Measurements from ENCODE around the gene HS2ST1. TPM values are rescaled to one million over a fixed set of nuclear protein-coding genes. Genes with fewer than 3 reads are reported as not detected.
"Not testable (repeated sequence)": the region's sequence is repeated elsewhere in the genome, so short reads cannot be mapped to it uniquely, and the experiment has no call there.

HS2ST1 gene
- total RNA-seq, 1 donor from 2014 or later, result 12.1 TPM

DNA sequence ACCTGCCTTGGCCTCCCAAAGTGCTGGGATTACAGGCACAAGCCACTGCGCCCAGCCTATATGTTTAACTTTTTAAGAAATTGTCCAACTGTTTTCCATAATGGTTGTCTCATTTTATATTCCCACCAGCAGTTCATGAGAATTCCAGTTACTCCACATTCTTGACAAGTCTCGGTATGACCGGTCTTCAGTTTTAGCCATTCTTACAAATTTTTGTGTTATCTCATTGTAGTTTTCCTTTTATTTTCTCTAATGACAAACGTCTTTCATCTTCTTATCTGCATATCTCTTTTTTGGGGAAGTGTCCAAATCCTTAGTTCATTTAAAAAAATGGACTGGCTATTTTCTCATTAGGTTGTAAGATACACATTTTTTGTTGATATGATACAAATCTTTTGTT lies 132.5 kb downstream of the HS2ST1 start:
- intact Hi-C loops (cut with micrococcal nuclease), result loop anchor here (1.0 to 5.0 kb wide), 2 partner anchors 31 to 285 kb away; no protein-coding TSS in a partner anchor
- DNase-seq (ENCODE audit: low spot score), result no peak
- peaks cover 22% of the 10 kb centered on the region for H3K4me1 Mint-ChIP-seq (ENCODE audit: low read depth)
- no peak overlapping the region for H3K27ac Mint-ChIP-seq
- H3K36me3 Mint-ChIP-seq (ENCODE audit: low read depth), result peaks cover 4% of the 10 kb centered on the region
- H3K4me3 Mint-ChIP-seq, result no peak overlapping the region
- no peaks in the 10 kb centered on the region for H3K27me3 Mint-ChIP-seq (ENCODE audit: insufficient read depth)
- peaks cover 22% of the 10 kb centered on the region for H3K9me3 Mint-ChIP-seq

DNA sequence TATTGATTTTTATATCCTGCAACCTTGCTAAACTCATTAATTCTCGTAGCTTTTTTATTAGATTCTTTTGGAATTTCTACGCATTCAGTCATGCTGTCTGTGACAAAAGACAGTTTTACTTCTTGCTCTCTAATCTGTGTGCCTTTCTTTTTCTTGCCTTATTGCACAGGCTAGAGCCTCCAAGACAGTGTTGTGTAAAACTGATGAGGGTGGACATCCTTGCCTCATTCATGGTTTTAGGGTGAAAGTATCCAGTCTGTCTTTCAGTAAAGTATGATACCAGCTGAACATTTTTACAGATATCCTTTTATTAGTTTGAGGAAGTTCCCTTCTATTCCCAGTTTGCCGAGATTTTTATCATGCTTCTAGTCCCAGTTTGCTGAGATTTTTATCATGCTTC lies 133.8 kb downstream of the HS2ST1 start:
- peaks cover 22% of the 10 kb centered on the region for H3K9me3 Mint-ChIP-seq
- H3K4me1 Mint-ChIP-seq (ENCODE audit: low read depth), result peaks cover 22% of the 10 kb centered on the region
- no peak overlapping the region for H3K4me3 Mint-ChIP-seq
- DNase-seq (ENCODE audit: low spot score), result no peak
- no peaks in the 10 kb centered on the region for H3K27me3 Mint-ChIP-seq (ENCODE audit: insufficient read depth)
- H3K27ac Mint-ChIP-seq, result no peak overlapping the region
- intact Hi-C loops (cut with micrococcal nuclease), result loop anchor here (5.0 kb wide), 1 partner anchor 284 kb away; no protein-coding TSS in a partner anchor
- peaks cover 4% of the 10 kb centered on the region for H3K36me3 Mint-ChIP-seq (ENCODE audit: low read depth)

DNA sequence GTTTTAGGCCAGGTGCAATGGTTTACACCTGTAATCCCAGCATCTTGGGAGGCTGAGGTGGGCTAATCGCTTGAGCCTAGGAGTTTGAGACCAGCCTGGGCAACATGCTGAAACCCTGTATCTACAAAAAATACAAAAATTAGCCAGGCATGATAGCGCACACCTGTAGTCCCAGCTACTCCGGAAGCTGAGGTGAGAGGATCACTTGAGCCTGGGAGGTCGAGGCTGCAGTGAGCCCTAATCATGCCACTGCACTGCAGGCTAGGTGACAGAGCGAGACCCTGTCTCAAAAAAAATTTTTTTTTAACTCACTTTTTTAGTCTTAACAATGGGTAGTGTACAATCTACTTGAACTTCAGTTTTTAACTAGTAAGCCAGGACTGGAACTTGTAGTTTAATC lies 137.5 kb downstream of the HS2ST1 start:
- H3K4me3 Mint-ChIP-seq, result no peak overlapping the region
- H3K36me3 Mint-ChIP-seq (ENCODE audit: low read depth), result peaks cover 6% of the 10 kb centered on the region
- no peaks in the 10 kb centered on the region for H3K4me1 Mint-ChIP-seq (ENCODE audit: low read depth)
- no peaks in the 10 kb centered on the region for H3K27me3 Mint-ChIP-seq (ENCODE audit: insufficient read depth)
- peaks cover 16% of the 10 kb centered on the region for H3K9me3 Mint-ChIP-seq
- DNase-seq (ENCODE audit: low spot score), result no peak
- no peak overlapping the region for H3K27ac Mint-ChIP-seq
- intact Hi-C loops (cut with micrococcal nuclease), result no loop called here

DNA sequence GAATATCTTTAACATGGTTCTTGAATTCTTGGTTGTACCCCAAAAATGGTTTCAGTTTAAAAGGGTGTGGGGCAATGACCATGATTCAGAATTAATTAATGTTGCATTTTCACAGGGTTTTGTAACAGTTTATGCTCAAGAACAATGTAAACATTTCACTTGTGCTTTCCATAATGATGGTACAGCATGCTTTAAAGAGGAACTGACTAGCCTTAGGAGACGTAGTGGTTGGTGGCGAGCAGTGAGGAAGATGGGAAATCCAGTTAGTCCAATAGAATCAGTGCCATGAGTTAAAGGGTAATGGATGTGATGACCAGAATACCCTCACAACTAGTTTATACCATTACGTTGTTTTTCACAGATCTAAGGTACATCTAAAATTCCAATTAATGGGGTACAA lies 138.0 kb downstream of the HS2ST1 start:
- intact Hi-C loops (cut with micrococcal nuclease), result no loop called here
- H3K27me3 Mint-ChIP-seq (ENCODE audit: insufficient read depth), result no peaks in the 10 kb centered on the region
- peaks cover 11% of the 10 kb centered on the region for H3K9me3 Mint-ChIP-seq
- H3K4me3 Mint-ChIP-seq, result no peak overlapping the region
- H3K4me1 Mint-ChIP-seq (ENCODE audit: low read depth), result no peaks in the 10 kb centered on the region
- no peak overlapping the region for H3K27ac Mint-ChIP-seq
- no peak for DNase-seq (ENCODE audit: low spot score)
- H3K36me3 Mint-ChIP-seq (ENCODE audit: low read depth), result peaks cover 3% of the 10 kb centered on the region

DNA sequence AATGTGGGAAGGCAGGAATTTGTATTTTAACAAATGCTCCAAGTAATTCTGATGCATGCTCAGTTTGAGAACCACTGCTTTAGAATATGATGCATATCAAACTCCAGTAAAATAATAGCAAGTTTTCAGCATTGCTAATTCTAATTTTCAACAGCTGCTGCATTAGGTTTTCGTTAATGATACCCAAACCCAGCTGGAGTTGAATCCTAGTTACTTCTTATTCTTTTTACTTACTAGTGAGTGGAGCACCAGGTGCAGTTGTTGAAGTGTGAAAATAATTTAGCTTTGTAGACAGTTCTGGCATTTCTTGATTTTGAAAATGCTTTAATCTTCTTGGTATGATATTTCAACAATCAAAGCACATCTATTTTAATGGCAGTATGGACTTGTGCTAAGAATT lies 138.5 kb downstream of the HS2ST1 start:
- no peaks in the 10 kb centered on the region for H3K27me3 Mint-ChIP-seq (ENCODE audit: insufficient read depth)
- H3K36me3 Mint-ChIP-seq (ENCODE audit: low read depth), result peaks cover 3% of the 10 kb centered on the region
- H3K27ac Mint-ChIP-seq, result no peak overlapping the region
- no peak overlapping the region for H3K4me3 Mint-ChIP-seq
- intact Hi-C loops (cut with micrococcal nuclease), result no loop called here
- no peak for DNase-seq (ENCODE audit: low spot score)
- peaks cover 1% of the 10 kb centered on the region for H3K4me1 Mint-ChIP-seq (ENCODE audit: low read depth)
- H3K9me3 Mint-ChIP-seq, result peaks cover 9% of the 10 kb centered on the region

DNA sequence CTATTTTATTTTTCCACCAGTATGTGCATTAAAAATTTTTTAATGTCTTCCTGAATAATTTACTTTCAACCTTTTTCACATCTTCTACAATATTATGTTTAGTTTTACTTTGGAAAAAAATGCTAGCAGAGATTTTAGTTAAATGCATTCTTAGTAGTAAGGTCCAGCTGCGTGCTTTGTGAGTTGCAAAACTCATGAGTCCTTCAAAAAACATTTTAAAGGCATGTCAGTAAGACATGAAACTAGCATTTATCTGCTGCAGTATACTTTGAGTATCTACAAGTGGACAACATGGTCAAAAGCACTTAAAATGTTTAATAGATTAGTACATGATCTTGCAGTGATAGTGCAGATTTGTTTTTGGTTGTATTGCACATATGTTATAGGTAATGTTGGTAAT lies 139.0 kb downstream of the HS2ST1 start:
- H3K4me1 Mint-ChIP-seq (ENCODE audit: low read depth), result peaks cover 6% of the 10 kb centered on the region
- intact Hi-C loops (cut with micrococcal nuclease), result no loop called here
- H3K27ac Mint-ChIP-seq, result no peak overlapping the region
- H3K36me3 Mint-ChIP-seq (ENCODE audit: low read depth), result peaks cover 3% of the 10 kb centered on the region
- peaks cover 5% of the 10 kb centered on the region for H3K9me3 Mint-ChIP-seq
- DNase-seq (ENCODE audit: low spot score), result no peak
- H3K27me3 Mint-ChIP-seq (ENCODE audit: insufficient read depth), result no peaks in the 10 kb centered on the region
- no peak overlapping the region for H3K4me3 Mint-ChIP-seq

DNA sequence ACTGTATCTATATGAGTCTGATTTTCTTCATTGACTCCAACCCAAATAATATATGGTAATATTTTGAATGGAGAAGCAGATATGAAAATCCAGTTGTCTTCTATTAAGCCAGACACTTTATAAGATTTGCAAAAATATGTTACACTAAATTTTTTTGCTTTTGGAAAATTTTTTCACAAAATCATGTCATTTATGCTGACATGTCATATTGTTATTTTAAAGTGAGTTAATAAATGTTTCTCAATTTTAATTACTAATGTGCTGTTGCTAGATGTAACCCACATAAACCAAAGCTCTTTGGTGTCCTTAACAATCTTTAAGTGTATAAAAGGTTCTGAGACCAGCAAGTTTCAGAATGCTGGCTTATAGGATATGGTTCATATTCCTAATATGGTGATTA lies 142.5 kb downstream of the HS2ST1 start:
- H3K9me3 Mint-ChIP-seq, result no peaks in the 10 kb centered on the region
- H3K36me3 Mint-ChIP-seq (ENCODE audit: low read depth), result peaks cover 3% of the 10 kb centered on the region
- H3K4me3 Mint-ChIP-seq, result no peak overlapping the region
- H3K27ac Mint-ChIP-seq, result no peak overlapping the region
- intact Hi-C loops (cut with micrococcal nuclease), result no loop called here
- no peak for DNase-seq (ENCODE audit: low spot score)
- H3K4me1 Mint-ChIP-seq (ENCODE audit: low read depth), result peaks cover 10% of the 10 kb centered on the region
- H3K27me3 Mint-ChIP-seq (ENCODE audit: insufficient read depth), result no peaks in the 10 kb centered on the region

- Mint-ChIP-seq H3K27ac (no peak overlapping the region), H3K27me3 (ENCODE audit: insufficient read depth) (no peaks in the 10 kb centered on the region), H3K36me3 (ENCODE audit: low read depth) (peaks cover 3% of the 10 kb centered on the region), H3K9me3 (no peaks in the 10 kb centered on the region), H3K4me3 (no peak overlapping the region), H3K4me1 (ENCODE audit: low read depth) (peaks cover 16% of the 10 kb centered on the region)
- intact Hi-C loops (cut with micrococcal nuclease), result no loop called here
- DNase-seq (ENCODE audit: low spot score), result no peak
Observed at GRCh38 chr1:87058343-87058649, 143.9 kb downstream of the HS2ST1 start.

DNA sequence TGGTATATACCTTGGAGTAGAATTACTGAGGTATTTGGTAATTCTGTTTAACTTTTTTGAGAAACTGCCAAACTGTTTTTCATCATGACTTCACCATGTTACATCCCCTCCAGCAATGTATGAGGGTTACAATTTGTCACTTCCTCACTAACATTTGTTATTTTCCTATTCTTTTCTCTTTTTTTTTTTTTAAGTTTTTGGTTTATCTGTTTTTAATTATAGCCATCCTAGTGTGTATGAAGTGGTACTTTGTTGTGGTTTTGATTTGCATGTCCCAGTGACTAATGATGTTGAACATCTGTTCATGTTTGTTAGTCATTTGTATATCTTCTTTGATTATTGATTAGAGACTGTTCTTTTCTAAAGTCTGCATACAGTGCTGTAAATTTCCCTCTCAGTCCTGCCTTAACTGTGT lies 147.3 kb downstream of the HS2ST1 start:
- intact Hi-C loops (cut with micrococcal nuclease), result no loop called here
- no peak overlapping the region for H3K27ac Mint-ChIP-seq
- peaks cover 16% of the 10 kb centered on the region for H3K4me1 Mint-ChIP-seq (ENCODE audit: low read depth)
- no peaks in the 10 kb centered on the region for H3K36me3 Mint-ChIP-seq (ENCODE audit: low read depth)
- no peak for DNase-seq (ENCODE audit: low spot score)
- no peak overlapping the region for H3K4me3 Mint-ChIP-seq
- no peaks in the 10 kb centered on the region for H3K9me3 Mint-ChIP-seq
- H3K27me3 Mint-ChIP-seq (ENCODE audit: insufficient read depth), result no peaks in the 10 kb centered on the region

DNA sequence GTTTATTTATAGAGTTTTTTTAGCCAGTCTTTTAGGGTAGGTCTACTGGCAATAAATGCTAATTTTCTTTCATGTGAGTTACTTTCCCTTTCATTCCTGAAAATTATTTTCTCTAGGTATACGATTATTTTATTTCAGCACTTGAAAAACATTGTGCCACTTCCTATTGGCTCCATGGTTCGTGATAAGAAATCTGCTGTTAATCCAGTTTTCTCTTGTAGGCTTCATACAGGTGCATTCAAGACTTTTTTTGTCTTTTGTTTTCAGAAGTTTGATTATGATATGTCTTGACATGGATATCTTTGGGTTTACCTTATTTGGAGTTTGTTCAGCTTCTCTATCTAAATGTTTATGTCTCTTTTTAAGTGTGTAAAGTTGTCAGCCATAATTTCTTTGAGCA lies 148.3 kb downstream of the HS2ST1 start:
- Mint-ChIP-seq H3K4me1 (ENCODE audit: low read depth) (peaks cover 16% of the 10 kb centered on the region), H3K4me3 (no peak overlapping the region), H3K27ac (no peak overlapping the region), H3K36me3 (ENCODE audit: low read depth) (peaks cover 1% of the 10 kb centered on the region), H3K9me3 (no peaks in the 10 kb centered on the region), H3K27me3 (ENCODE audit: insufficient read depth) (no peaks in the 10 kb centered on the region)
- DNase-seq (ENCODE audit: low spot score), result no peak
- intact Hi-C loops (cut with micrococcal nuclease), result no loop called here

GRCh38 chr1:87064309-87064708 lies 149.9 kb downstream of the HS2ST1 start:
- DNase-seq (ENCODE audit: low spot score), result no peak
- Mint-ChIP-seq H3K4me1 (ENCODE audit: low read depth) (peaks cover 10% of the 10 kb centered on the region), H3K36me3 (ENCODE audit: low read depth) (peaks cover 1% of the 10 kb centered on the region), H3K9me3 (no peaks in the 10 kb centered on the region), H3K27ac (no peak overlapping the region), H3K27me3 (ENCODE audit: insufficient read depth) (no peaks in the 10 kb centered on the region), H3K4me3 (no peak overlapping the region)
- intact Hi-C loops (cut with micrococcal nuclease), result no loop called here

- no peak overlapping the region for H3K27ac Mint-ChIP-seq
- H3K9me3 Mint-ChIP-seq, result no peaks in the 10 kb centered on the region
- H3K36me3 Mint-ChIP-seq (ENCODE audit: low read depth), result peaks cover 1% of the 10 kb centered on the region
- H3K4me3 Mint-ChIP-seq, result no peak overlapping the region
- intact Hi-C loops (cut with micrococcal nuclease), result no loop called here
- peaks cover 10% of the 10 kb centered on the region for H3K4me1 Mint-ChIP-seq (ENCODE audit: low read depth)
- no peak for DNase-seq (ENCODE audit: low spot score)
- no peaks in the 10 kb centered on the region for H3K27me3 Mint-ChIP-seq (ENCODE audit: insufficient read depth)
Observed at GRCh38 chr1:87064986-87065385, 150.6 kb downstream of the HS2ST1 start.

DNA sequence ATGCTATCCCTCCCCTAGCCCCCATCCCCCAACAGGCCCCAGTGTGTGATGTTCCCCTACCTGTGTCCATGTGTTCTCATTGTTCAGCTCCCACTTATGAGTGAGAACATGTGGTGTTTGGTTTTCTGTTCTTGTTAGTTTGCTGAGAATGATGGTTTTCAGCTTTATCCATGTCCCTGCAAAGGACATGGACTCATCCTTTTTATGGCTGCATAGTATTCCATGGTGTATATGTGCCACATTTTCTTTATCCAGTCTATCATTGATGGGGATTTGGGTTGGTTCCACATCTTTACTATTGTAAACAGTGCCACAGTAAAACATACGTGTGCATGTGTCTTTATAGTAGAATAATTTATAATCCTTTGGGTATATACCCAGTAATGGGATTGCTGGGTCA lies 152.3 kb downstream of the HS2ST1 start:
- H3K27ac Mint-ChIP-seq; intact Hi-C loops (cut with micrococcal nuclease); H3K4me3 Mint-ChIP-seq; H3K27me3 Mint-ChIP-seq (ENCODE audit: insufficient read depth); H3K4me1 Mint-ChIP-seq (ENCODE audit: low read depth); DNase-seq (ENCODE audit: low spot score); H3K36me3 Mint-ChIP-seq (ENCODE audit: low read depth); H3K9me3 Mint-ChIP-seq: not testable (repeated sequence)

DNA sequence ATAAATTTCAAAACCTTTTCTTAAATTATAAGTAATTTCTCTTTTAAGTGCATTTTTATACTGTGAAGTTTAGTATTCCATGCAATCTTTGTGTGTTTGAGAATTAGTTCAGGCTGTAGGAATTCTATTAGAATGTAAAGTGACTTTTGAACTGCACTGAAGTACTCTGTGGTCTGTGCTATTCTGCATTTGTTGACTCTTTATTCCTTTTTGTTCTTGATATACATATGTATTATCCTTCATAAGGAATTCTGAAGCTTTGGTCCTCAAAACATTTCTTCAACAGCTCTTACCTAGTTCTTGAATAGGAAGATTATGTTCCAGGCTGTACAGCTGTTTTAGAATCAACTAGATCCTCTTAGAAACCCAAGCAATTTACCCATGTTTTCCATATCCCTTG lies 158.0 kb downstream of the HS2ST1 start:
- H3K4me3 Mint-ChIP-seq, result no peak overlapping the region
- no peaks in the 10 kb centered on the region for H3K9me3 Mint-ChIP-seq
- peaks cover 1% of the 10 kb centered on the region for H3K4me1 Mint-ChIP-seq (ENCODE audit: low read depth)
- no peak for DNase-seq (ENCODE audit: low spot score)
- intact Hi-C loops (cut with micrococcal nuclease), result no loop called here
- no peaks in the 10 kb centered on the region for H3K27me3 Mint-ChIP-seq (ENCODE audit: insufficient read depth)
- H3K36me3 Mint-ChIP-seq (ENCODE audit: low read depth), result peaks cover 3% of the 10 kb centered on the region
- no peak overlapping the region for H3K27ac Mint-ChIP-seq
